ENCODE measurements around the gene NSG1. TPM values are rescaled to one million over a fixed set of nuclear protein-coding genes. Genes with fewer than 3 reads are reported as not detected.
A peak's percentile ranks its signal among the peaks of the same experiment; 100 is the strongest.

NSG1 gene
- total RNA-seq, 1 donor from 2014 or later: 2.4 TPM

DNA sequence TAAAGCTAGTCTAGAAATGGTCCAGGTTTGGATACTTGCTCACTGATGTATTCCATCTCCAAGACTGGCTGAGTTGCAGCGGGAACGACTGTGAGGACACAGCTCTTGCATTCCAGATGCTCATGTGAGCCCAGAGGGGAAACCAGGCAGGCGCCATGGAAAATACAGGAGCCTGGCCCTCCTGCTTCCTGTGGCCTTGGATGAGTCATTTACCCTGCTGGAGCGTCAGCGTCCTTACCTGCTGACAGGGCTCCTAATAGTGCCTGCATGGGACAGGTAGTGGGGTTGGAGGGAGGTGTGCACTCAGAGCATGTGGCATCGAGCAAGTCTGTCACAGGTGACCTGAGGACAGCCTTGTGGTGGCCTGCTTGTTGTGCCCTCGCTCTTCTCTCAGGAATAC lies 69.4 kb downstream of the NSG1 start:
- FAIRE-seq (no peak), DNase-seq (ENCODE audit: low read depth) (peak; percentile 48)
- Histone ChIP-seq H3K27me3 (ENCODE audit: control insufficient read depth, insufficient read depth, low read length) (no peaks in the 10 kb centered on the region), H3K4me3 (ENCODE audit: low read depth, low read length) (no peak overlapping the region), H3K36me3 (ENCODE audit: control insufficient read depth, insufficient read depth, low read length) (peaks cover 1% of the 10 kb centered on the region)
- no peak for TF ChIP-seq CTCF (IDR thresholded peaks at IDR 0.05; ENCODE audit: insufficient read depth, low read length, severe bottlenecking)

DNA sequence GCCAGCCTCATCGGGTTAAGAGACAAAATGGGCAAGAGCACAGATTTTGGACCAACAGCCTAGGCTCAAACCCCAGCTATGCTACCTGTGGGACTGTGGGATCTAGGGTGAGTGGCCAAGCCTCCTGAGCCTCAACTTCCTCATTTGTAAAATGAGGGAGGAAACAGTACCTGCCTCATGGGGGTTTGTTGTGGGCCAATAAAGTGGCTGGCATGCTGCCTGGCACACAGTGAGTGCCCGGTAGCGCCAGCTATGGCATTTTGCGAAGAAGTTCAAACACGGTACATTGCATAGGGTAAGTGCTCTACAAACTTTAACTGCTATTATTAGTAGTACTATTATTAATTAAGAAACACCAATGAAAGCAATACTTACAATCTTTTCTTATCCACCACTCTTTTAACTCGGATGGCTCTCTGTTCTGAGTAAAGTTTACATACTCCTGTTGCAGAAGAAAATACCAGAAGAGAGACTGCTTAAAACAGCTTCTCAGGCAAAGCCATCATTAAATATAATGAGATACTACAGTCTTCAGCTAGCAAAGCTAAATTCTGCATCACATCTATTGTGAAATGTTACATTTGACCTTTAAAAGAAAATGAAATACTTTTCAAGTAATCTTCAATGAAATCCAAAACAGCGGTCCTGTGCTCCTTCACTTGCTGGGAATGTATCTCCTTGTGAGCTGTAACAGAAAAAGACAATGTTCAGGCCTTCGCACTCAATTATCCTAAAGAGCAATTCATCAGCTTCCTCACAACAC lies 70.1 kb downstream of the NSG1 start:
- DNase-seq (ENCODE audit: low read depth) (no peak), FAIRE-seq (no peak)
- no peaks in the 10 kb centered on the region for H3K27me3 ChIP-seq (ENCODE audit: control insufficient read depth, insufficient read depth, low read length)
- no peak for TF ChIP-seq CTCF (IDR thresholded peaks at IDR 0.05; ENCODE audit: insufficient read depth, low read length, severe bottlenecking)
- no peak overlapping the region for H3K4me3 ChIP-seq (ENCODE audit: low read depth, low read length)
- H3K36me3 ChIP-seq (ENCODE audit: control insufficient read depth, insufficient read depth, low read length): peaks cover 1% of the 10 kb centered on the region

DNA sequence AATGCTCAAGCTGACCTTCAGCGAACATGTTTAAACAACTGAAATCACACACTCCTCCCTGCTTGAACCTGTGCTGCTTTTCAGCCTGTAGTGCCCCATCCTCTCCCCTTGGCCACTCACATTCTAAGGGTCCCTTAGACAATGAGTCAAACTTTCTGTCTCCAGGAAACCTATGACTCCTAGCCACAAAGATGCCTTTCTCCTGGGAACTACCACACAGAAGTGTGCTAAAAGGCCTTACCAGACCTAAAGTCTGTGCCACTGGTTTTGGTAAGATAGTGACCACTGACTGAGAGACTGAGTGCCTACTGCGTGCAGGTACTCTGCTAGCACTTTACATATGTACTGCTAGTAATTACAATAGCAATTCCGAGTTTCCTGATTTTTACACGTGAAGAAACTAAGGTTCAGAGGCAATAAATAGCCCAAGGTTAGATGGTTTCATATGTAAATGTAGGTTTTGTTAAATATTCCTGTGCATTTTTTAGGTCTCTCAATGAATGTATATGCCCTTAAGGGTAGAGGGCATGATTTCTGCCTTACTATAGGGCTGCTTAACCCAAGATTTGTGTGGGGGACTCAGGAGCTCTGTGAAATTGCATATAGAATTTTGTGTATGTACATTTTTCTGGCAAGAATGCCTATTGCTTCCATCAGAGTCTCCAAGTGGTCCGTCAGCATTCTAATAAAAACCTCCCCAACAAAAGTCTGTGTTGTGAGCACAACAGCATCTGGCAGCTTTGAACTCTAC lies 71.1 kb downstream of the NSG1 start:
- H3K36me3 ChIP-seq (ENCODE audit: control insufficient read depth, insufficient read depth, low read length): peaks cover 1% of the 10 kb centered on the region
- H3K27me3 ChIP-seq (ENCODE audit: control insufficient read depth, insufficient read depth, low read length): no peaks in the 10 kb centered on the region
- no peak for FAIRE-seq
- H3K4me3 ChIP-seq (ENCODE audit: low read depth, low read length): no peak overlapping the region
- peak; percentile 25 for DNase-seq (ENCODE audit: low read depth)
- TF ChIP-seq CTCF (IDR thresholded peaks at IDR 0.05; ENCODE audit: insufficient read depth, low read length, severe bottlenecking): no peak

- no peaks in the 10 kb centered on the region for H3K27me3 ChIP-seq (ENCODE audit: control insufficient read depth, insufficient read depth, low read length)
- H3K4me3 ChIP-seq (ENCODE audit: low read depth, low read length): no peak overlapping the region
- no peak for DNase-seq (ENCODE audit: low read depth)
- no peak for TF ChIP-seq CTCF (IDR thresholded peaks at IDR 0.05; ENCODE audit: insufficient read depth, low read length, severe bottlenecking)
- H3K36me3 ChIP-seq (ENCODE audit: control insufficient read depth, insufficient read depth, low read length): peaks cover 1% of the 10 kb centered on the region
- FAIRE-seq: no peak
These were observed 72.3 kb downstream of the NSG1 start for GRCh38 chr4:4459181-4459580.

DNA sequence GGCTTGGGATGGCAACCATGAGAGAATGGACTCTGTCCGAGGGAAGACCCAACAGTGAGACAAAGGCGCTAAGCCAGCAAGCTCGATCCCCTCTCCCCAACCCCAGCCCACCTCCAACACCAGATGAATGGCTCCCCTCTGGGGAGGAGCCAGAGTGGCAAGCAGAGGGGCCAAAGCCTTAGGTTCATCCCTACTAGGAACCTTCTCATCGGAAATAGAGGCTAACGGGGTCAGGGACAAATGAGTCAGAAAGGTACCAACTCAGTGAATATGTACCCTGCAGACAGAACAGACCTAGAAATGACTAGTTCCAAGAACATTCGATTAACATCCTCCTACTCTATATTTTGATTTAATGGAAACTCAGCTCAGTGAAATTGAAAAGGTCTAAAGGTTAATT lies 73.9 kb downstream of the NSG1 start:
- no peaks in the 10 kb centered on the region for H3K27me3 ChIP-seq (ENCODE audit: control insufficient read depth, insufficient read depth, low read length)
- no peak for FAIRE-seq

More for the DNA sequence above, 73.9 kb downstream of the NSG1 start:
- no peak for TF ChIP-seq CTCF (IDR thresholded peaks at IDR 0.05; ENCODE audit: insufficient read depth, low read length, severe bottlenecking)
- H3K4me3 ChIP-seq (ENCODE audit: low read depth, low read length): no peak overlapping the region
- peaks cover 1% of the 10 kb centered on the region for H3K36me3 ChIP-seq (ENCODE audit: control insufficient read depth, insufficient read depth, low read length)
- no peak for DNase-seq (ENCODE audit: low read depth)
